ENCODE data around the gene TCF23. TPM values are rescaled to one million over a fixed set of nuclear protein-coding genes. Genes with fewer than 3 reads are reported as not detected.

The TCF23 gene
- total RNA-seq, 1 donor from 2014 or later: not detected

GRCh38 chr2:27198627-27199026 lies 49.8 kb downstream of the TCF23 start:
- Histone ChIP-seq H3K79me2 (ENCODE audit: insufficient read depth, low read length) (no peaks in the 10 kb centered on the region), H3K27me3 (ENCODE audit: insufficient read depth, low read length) (peaks cover 4% of the 10 kb centered on the region), H4K20me1 (ENCODE audit: insufficient read depth, low read length) (no peaks in the 10 kb centered on the region), H3K9me3 (ENCODE audit: insufficient read depth, low read depth, low read length) (no peaks in the 10 kb centered on the region), H3K36me3 (ENCODE audit: insufficient read depth, low read length) (peaks cover 12% of the 10 kb centered on the region), H3K4me3 (ENCODE audit: insufficient read depth, low read depth, low read length) (no peak overlapping the region), H3K27ac (ENCODE audit: low read depth, low read length) (no peak overlapping the region), H3K9ac (ENCODE audit: low read length) (no peak overlapping the region), H3K4me1 (ENCODE audit: insufficient read depth, low read length) (peaks cover 7% of the 10 kb centered on the region), H2AFZ (ENCODE audit: low read depth, low read length) (no peak overlapping the region), H3K4me2 (ENCODE audit: low read length) (no peak overlapping the region)
- H3K36me3 Mint-ChIP-seq (ENCODE audit: low read depth, unreplicated experiment): peaks cover 23% of the 10 kb centered on the region
- H3K27ac Mint-ChIP-seq (ENCODE audit: unreplicated experiment): no peak overlapping the region
- H3K27me3 Mint-ChIP-seq (ENCODE audit: low read depth, unreplicated experiment): no peaks in the 10 kb centered on the region
- H3K4me1 Mint-ChIP-seq (ENCODE audit: low read depth, unreplicated experiment): peaks cover 5% of the 10 kb centered on the region
- H3K9me3 Mint-ChIP-seq (ENCODE audit: unreplicated experiment): no peaks in the 10 kb centered on the region
- TF ChIP-seq EZH2 (IDR thresholded peaks at IDR 0.05; ENCODE audit: insufficient read depth, low read length) (no peak), CTCF (IDR thresholded peaks at IDR 0.05; ENCODE audit: insufficient read depth, low read depth, low read length) (no peak)
- no peak for FAIRE-seq
- no peak overlapping the region for H3K4me3 Mint-ChIP-seq (ENCODE audit: unreplicated experiment)
- no peak for DNase-seq (ENCODE audit: low read depth)

DNA sequence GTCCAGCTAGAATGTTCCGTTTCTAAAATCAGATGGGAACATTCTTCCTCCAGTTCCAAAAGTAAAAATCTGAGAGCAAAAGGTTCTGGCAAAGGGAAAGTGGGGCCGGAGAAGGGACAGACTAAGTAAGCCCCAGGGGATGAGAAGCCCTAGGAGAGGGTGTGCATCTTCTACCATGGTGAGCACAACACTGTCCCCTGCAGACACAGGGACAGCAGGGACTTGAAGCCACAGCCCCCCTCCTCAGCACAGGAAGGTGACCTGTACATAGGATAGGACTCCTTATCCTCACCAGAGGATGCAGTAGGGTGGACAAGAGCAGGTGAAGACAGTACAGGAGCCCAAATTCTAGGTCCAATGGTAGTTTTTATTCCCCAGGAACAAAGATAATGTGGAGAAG lies 50.4 kb downstream of the TCF23 start:
- Mint-ChIP-seq H3K4me3 (ENCODE audit: unreplicated experiment) (no peak overlapping the region), H3K4me1 (ENCODE audit: low read depth, unreplicated experiment) (peaks cover 5% of the 10 kb centered on the region), H3K36me3 (ENCODE audit: low read depth, unreplicated experiment) (peaks cover 23% of the 10 kb centered on the region), H3K27me3 (ENCODE audit: low read depth, unreplicated experiment) (no peaks in the 10 kb centered on the region), H3K9me3 (ENCODE audit: unreplicated experiment) (no peaks in the 10 kb centered on the region), H3K27ac (ENCODE audit: unreplicated experiment) (no peak overlapping the region)
- FAIRE-seq: no peak
- DNase-seq (ENCODE audit: low read depth): no peak
- Histone ChIP-seq H4K20me1 (ENCODE audit: insufficient read depth, low read length) (no peaks in the 10 kb centered on the region), H3K27me3 (ENCODE audit: insufficient read depth, low read length) (peaks cover 4% of the 10 kb centered on the region), H2AFZ (ENCODE audit: low read depth, low read length) (no peak overlapping the region), H3K36me3 (ENCODE audit: insufficient read depth, low read length) (peaks cover 16% of the 10 kb centered on the region), H3K9ac (ENCODE audit: low read length) (no peak overlapping the region), H3K4me3 (ENCODE audit: insufficient read depth, low read depth, low read length) (no peak overlapping the region), H3K27ac (ENCODE audit: low read depth, low read length) (no peak overlapping the region), H3K9me3 (ENCODE audit: insufficient read depth, low read depth, low read length) (no peaks in the 10 kb centered on the region), H3K79me2 (ENCODE audit: insufficient read depth, low read length) (no peaks in the 10 kb centered on the region), H3K4me2 (ENCODE audit: low read length) (no peak overlapping the region), H3K4me1 (ENCODE audit: insufficient read depth, low read length) (peaks cover 7% of the 10 kb centered on the region)
- TF ChIP-seq EZH2 (IDR thresholded peaks at IDR 0.05; ENCODE audit: insufficient read depth, low read length) (no peak), CTCF (IDR thresholded peaks at IDR 0.05; ENCODE audit: insufficient read depth, low read depth, low read length) (no peak)

DNA sequence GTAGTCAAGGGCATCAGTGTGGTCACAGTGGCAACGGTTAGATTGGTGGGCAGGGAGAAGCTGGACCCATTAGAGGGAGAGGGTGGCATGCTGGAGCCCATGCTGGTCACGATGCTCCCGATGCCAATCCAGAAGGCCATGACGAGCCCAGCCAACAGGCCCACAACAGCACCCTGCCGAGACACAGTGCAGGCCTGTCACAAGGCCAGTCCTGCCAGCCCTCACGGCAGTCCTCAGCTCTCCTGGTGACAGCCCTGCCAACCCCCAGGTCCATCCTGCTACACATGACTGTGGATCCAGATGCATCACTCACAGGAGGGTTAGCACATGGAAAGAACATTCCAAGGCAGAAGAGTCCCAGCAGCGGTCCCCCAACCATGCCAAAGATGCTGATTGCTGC lies 52.9 kb downstream of the TCF23 start:
- Mint-ChIP-seq H3K9me3 (ENCODE audit: unreplicated experiment) (no peaks in the 10 kb centered on the region), H3K27ac (ENCODE audit: unreplicated experiment) (no peak overlapping the region), H3K4me1 (ENCODE audit: low read depth, unreplicated experiment) (peaks cover 5% of the 10 kb centered on the region), H3K4me3 (ENCODE audit: unreplicated experiment) (no peak overlapping the region), H3K36me3 (ENCODE audit: low read depth, unreplicated experiment) (peaks cover 38% of the 10 kb centered on the region), H3K27me3 (ENCODE audit: low read depth, unreplicated experiment) (no peaks in the 10 kb centered on the region)
- no peak for TF ChIP-seq CTCF (IDR thresholded peaks at IDR 0.05; ENCODE audit: insufficient read depth, low read depth, low read length)
- no peak for TF ChIP-seq EZH2 (IDR thresholded peaks at IDR 0.05; ENCODE audit: insufficient read depth, low read length)
- Histone ChIP-seq H3K36me3 (ENCODE audit: insufficient read depth, low read length) (peaks cover 25% of the 10 kb centered on the region), H2AFZ (ENCODE audit: low read depth, low read length) (no peak overlapping the region), H4K20me1 (ENCODE audit: insufficient read depth, low read length) (peaks cover 3% of the 10 kb centered on the region), H3K79me2 (ENCODE audit: insufficient read depth, low read length) (no peaks in the 10 kb centered on the region), H3K27me3 (ENCODE audit: insufficient read depth, low read length) (no peaks in the 10 kb centered on the region), H3K4me3 (ENCODE audit: insufficient read depth, low read depth, low read length) (no peak overlapping the region), H3K9ac (ENCODE audit: low read length) (no peak overlapping the region), H3K4me1 (ENCODE audit: insufficient read depth, low read length) (peaks cover 7% of the 10 kb centered on the region), H3K9me3 (ENCODE audit: insufficient read depth, low read depth, low read length) (no peaks in the 10 kb centered on the region), H3K27ac (ENCODE audit: low read depth, low read length) (no peak overlapping the region), H3K4me2 (ENCODE audit: low read length) (no peak overlapping the region)
- DNase-seq (ENCODE audit: low read depth): no peak
- no peak for FAIRE-seq

All from astrocyte (in vitro differentiated cells and primary cell).